ENCODE data around the gene IPO4.

IPO4 gene

DNA sequence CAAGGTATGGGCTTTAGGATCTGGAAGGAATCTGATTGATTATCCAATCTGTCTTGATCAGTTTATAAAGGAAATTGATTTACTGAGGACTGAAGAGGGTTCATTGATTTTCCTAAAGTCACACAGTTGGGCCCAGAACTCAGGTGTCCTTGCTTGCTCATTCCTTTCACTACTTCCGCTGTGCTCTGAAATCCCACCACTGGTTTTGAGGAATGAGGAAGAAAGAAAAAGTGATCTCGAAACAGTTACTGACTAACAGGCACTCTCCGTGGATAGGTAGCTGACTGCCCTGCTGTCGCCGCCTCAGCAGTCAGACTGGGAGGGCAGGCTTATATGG is 58.3 kb downstream of the IPO4 start, which contains the start of gene FITM1:
Gene FITM1, plus strand, starts transcription at position 280 of the 337 bp plus-strand sequence. CDS start 905 bp downstream, outside the sequence.
- TF ChIP-seq TAF1 (IDR thresholded peaks at IDR 0.05; ENCODE audit: borderline replicate concordance, insufficient read depth, low read length) (no peak), FOXP2 (optimal IDR thresholded peaks at IDR 0.05; ENCODE audit: borderline replicate concordance, extremely low read depth, extremely low read length, insufficient read depth) (no peak), SIN3A (IDR thresholded peaks at IDR 0.05; ENCODE audit: borderline replicate concordance, insufficient read depth, low read length) (no peak), POLR2AphosphoS5 (IDR thresholded peaks at IDR 0.05; ENCODE audit: low read depth, low read length) (no peak)
- TF ChIP-seq, protein P1, sequence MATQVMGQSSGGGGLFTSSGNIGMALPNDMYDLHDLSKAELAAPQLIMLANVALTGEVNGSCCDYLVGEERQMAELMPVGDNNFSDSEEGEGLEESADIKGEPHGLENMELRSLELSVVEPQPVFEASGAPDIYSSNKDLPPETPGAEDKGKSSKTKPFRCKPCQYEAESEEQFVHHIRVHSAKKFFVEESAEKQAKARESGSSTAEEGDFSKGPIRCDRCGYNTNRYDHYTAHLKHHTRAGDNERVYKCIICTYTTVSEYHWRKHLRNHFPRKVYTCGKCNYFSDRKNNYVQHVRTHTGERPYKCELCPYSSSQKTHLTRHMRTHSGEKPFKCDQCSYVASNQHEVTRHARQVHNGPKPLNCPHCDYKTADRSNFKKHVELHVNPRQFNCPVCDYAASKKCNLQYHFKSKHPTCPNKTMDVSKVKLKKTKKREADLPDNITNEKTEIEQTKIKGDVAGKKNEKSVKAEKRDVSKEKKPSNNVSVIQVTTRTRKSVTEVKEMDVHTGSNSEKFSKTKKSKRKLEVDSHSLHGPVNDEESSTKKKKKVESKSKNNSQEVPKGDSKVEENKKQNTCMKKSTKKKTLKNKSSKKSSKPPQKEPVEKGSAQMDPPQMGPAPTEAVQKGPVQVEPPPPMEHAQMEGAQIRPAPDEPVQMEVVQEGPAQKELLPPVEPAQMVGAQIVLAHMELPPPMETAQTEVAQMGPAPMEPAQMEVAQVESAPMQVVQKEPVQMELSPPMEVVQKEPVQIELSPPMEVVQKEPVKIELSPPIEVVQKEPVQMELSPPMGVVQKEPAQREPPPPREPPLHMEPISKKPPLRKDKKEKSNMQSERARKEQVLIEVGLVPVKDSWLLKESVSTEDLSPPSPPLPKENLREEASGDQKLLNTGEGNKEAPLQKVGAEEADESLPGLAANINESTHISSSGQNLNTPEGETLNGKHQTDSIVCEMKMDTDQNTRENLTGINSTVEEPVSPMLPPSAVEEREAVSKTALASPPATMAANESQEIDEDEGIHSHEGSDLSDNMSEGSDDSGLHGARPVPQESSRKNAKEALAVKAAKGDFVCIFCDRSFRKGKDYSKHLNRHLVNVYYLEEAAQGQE (IDR thresholded peaks at IDR 0.05; ENCODE audit: insufficient read depth in 1 of 2, low read depth in 2 of 2, low read length in 2 of 2) = no peak

All from PFSK-1 (cell line).